RWPE1 (cell line): ENCODE results near the gene CST6.
"Not testable (repeated sequence)": the region's sequence is repeated elsewhere in the genome, so short reads cannot be mapped to it uniquely, and the experiment has no call there.

ENCODE experiments used
- CTCF ChIA-PET: fragments of 350-600 bp; sonication (Branson Sonifier 250); formaldehyde crosslinking; extraction: SDS; loops from one replicate; lab custom pipeline; 2021; lab: Yijun Ruan, JAX
- POLR2A ChIA-PET: fragments of 400-600 bp; formaldehyde crosslinking; extraction: SDS; loops from one replicate; lab custom pipeline; 2020; ENCODE audit warnings: antibody characterized with exemption; ENCODE audit not compliant: low non-redundant PET; lab: Yijun Ruan, JAX
- DNase-seq: peaks from one replicate; pipeline ENCODE4 v3.0.0; 2012; ENCODE audit warnings: low spot score
- H3K27ac ChIP-seq: fragments of 450-650 bp; 2 replicates; pipeline ENCODE4 v1.5.1; 2017
- TF ChIP-seq, protein P1 (sequence below): fragments of 450-650 bp; conservative IDR thresholded peaks from 2 replicates; pipeline ENCODE4 v1.5.1; 2017; ENCODE audit warnings: low read depth, mild to moderate bottlenecking

Gene CST6

GRCh38 chr11:66006891-66007176, 5.0 kb upstream of the CST6 start:
- H3K27ac ChIP-seq = peak overlapping the region; percentile 35
- DNase-seq = no peak
- TF ChIP-seq, protein P1, sequence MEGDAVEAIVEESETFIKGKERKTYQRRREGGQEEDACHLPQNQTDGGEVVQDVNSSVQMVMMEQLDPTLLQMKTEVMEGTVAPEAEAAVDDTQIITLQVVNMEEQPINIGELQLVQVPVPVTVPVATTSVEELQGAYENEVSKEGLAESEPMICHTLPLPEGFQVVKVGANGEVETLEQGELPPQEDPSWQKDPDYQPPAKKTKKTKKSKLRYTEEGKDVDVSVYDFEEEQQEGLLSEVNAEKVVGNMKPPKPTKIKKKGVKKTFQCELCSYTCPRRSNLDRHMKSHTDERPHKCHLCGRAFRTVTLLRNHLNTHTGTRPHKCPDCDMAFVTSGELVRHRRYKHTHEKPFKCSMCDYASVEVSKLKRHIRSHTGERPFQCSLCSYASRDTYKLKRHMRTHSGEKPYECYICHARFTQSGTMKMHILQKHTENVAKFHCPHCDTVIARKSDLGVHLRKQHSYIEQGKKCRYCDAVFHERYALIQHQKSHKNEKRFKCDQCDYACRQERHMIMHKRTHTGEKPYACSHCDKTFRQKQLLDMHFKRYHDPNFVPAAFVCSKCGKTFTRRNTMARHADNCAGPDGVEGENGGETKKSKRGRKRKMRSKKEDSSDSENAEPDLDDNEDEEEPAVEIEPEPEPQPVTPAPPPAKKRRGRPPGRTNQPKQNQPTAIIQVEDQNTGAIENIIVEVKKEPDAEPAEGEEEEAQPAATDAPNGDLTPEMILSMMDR = no peak
- ChIA-PET CTCF (interaction anchor here (0.6 to 2.6 kb wide), 2 partner anchors 14 to 16 kb away, joined by 3 to 14 read pairs; no protein-coding TSS in a partner anchor), POLR2A (interaction anchor here (0.6 kb wide), 1 partner anchor 45 kb away, joined by 9 read pairs; no protein-coding TSS in a partner anchor)

DNA sequence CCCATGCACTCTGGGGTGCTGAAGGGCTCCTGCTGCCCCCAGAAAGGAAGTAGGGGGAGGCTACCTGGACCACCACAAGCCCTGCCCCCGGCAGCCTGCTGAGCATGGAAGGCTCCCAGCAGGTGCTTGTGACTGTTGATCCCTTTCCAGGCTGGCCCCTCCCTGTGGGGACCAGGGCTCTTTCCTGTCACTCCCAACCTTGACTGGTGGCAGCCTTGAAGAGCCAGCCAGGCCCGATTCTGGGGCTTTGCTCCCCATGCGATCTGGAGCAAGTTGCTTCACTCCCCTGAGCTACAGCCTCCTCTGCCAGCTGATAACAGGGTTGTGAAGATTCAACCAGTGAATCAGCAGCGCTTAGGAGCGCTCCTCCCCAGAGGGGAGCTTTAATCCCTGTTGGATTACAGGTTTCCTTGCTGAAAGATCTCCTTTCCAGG, 4.6 kb upstream of the CST6 start:
- CTCF ChIA-PET = interaction anchor here (0.6 to 2.6 kb wide), 2 partner anchors 13 to 16 kb away, joined by 3 to 14 read pairs; no protein-coding TSS in a partner anchor
- TF ChIP-seq, protein P1 = no peak
- H3K27ac ChIP-seq = peak overlapping the region; percentile 35
- no peak for DNase-seq
- POLR2A ChIA-PET = interaction anchor here (0.6 kb wide), 1 partner anchor 44 kb away, joined by 9 read pairs; no protein-coding TSS in a partner anchor

GRCh38 chr11:66008095-66008467, 3.7 kb upstream of the CST6 start:
- ChIA-PET POLR2A (no interaction called here), CTCF (interaction anchor here (0.6 to 2.6 kb wide), 3 partner anchors 15 to 308 kb away, joined by 3 to 14 read pairs (median 5); no protein-coding TSS in a partner anchor)
- DNase-seq = no peak
- TF ChIP-seq, protein P1 = no peak
- H3K27ac ChIP-seq = peak overlapping the region; percentile 63

- H3K27ac ChIP-seq = peak overlapping the region; percentile 63
- POLR2A ChIA-PET = no interaction called here
- TF ChIP-seq, protein P1 = no peak
- CTCF ChIA-PET = interaction anchor here (0.6 to 2.6 kb wide), 4 partner anchors 15 to 309 kb away, joined by 3 to 14 read pairs (median 4); no protein-coding TSS in a partner anchor
- DNase-seq = peak; percentile 48
Observed at GRCh38 chr11:66008468-66009101, 3.2 kb upstream of the CST6 start.

GRCh38 chr11:66010036-66010435, 1.8 kb upstream of the CST6 start:
- DNase-seq, POLR2A ChIA-PET, H3K27ac ChIP-seq: not testable (repeated sequence)
- CTCF ChIA-PET = interaction anchor here (0.7 to 1.6 kb wide), 2 partner anchors 13 to 25 kb away, joined by 3 to 6 read pairs; no protein-coding TSS in a partner anchor

- POLR2A ChIA-PET = interaction anchor here (0.6 to 0.9 kb wide), 3 partner anchors 9 to 112 kb away, joined by 3 to 5 read pairs (median 3); partner anchors contain the start of genes BANF1 and EIF1AD
- CTCF ChIA-PET = interaction anchor here (0.5 to 1.6 kb wide), 5 partner anchors 11 to 300 kb away, joined by 3 to 6 read pairs (median 4); no protein-coding TSS in a partner anchor
- TF ChIP-seq, protein P1 = no peak
- H3K27ac ChIP-seq = no peak overlapping the region
- peak; percentile 82 for DNase-seq
Observed at GRCh38 chr11:66011239-66011784, 496 bp upstream of the CST6 start.
